Stimulated activated CD8-positive, alpha-beta memory T cell treated with anti-CD3 and anti-CD28 coated beads, Interleukin-2, amount 100 ng/mL, for 1 hour (primary cell): Measurements from ENCODE around the gene ZFAND3.
A peak's percentile ranks its signal among the peaks of the same experiment; 100 is the strongest.
"Not testable (repeated sequence)": the region's sequence is repeated elsewhere in the genome, so short reads cannot be mapped to it uniquely, and the experiment has no call there.

Source experiments
- DNase-seq, 2 donors: peaks; one replicate each; pipeline ENCODE4 v3.0.0-alpha.2; 2020; ENCODE audit warnings: low read depth in 2 of 2

Gene ZFAND3

GRCh38 chr6:37972994-37973757 lies 153.6 kb downstream of the ZFAND3 start:
- DNase-seq = no peak

- DNase-seq = no peak
Measured at GRCh38 chr6:37974381-37974780, 154.9 kb downstream of the ZFAND3 start.

GRCh38 chr6:37974943-37975342 lies 155.4 kb downstream of the ZFAND3 start:
- DNase-seq = no peak

- DNase-seq = no peak
Measured at GRCh38 chr6:37977715-37978114, 158.2 kb downstream of the ZFAND3 start.

- DNase-seq = no peak
Measured at GRCh38 chr6:37979392-37980221, 160.1 kb downstream of the ZFAND3 start.

GRCh38 chr6:37980222-37980595 lies 160.7 kb downstream of the ZFAND3 start:
- no peak for DNase-seq

GRCh38 chr6:37981626-37982025 lies 162.1 kb downstream of the ZFAND3 start:
- no peak for DNase-seq

GRCh38 chr6:37982317-37982716 lies 162.8 kb downstream of the ZFAND3 start:
- no peak for DNase-seq

GRCh38 chr6:37983720-37984501 lies 164.4 kb downstream of the ZFAND3 start:
- DNase-seq = no peak

GRCh38 chr6:37984578-37984977 lies 165.1 kb downstream of the ZFAND3 start:
- DNase-seq = no peak

- peak in 1 of 2 donors; percentile 7 for DNase-seq
Measured at GRCh38 chr6:37985355-37985754, 165.8 kb downstream of the ZFAND3 start.

GRCh38 chr6:37987018-37987417 lies 167.5 kb downstream of the ZFAND3 start:
- DNase-seq = no peak

GRCh38 chr6:37987559-37987958 lies 168.0 kb downstream of the ZFAND3 start:
- no peak for DNase-seq

GRCh38 chr6:37988127-37988526 lies 168.6 kb downstream of the ZFAND3 start:
- no peak for DNase-seq

- DNase-seq = no peak
Measured at GRCh38 chr6:37988696-37989095, 169.2 kb downstream of the ZFAND3 start.

GRCh38 chr6:37990762-37991525 lies 171.4 kb downstream of the ZFAND3 start:
- no peak for DNase-seq

- no peak for DNase-seq
Measured at GRCh38 chr6:37992749-37993148, 173.2 kb downstream of the ZFAND3 start.

- DNase-seq = not testable (repeated sequence)
Measured at GRCh38 chr6:37993194-37993593, 173.7 kb downstream of the ZFAND3 start.

GRCh38 chr6:37993596-37993995 lies 174.1 kb downstream of the ZFAND3 start:
- no peak for DNase-seq

GRCh38 chr6:37994223-37994622 lies 174.7 kb downstream of the ZFAND3 start:
- no peak for DNase-seq

- no peak for DNase-seq
Measured at GRCh38 chr6:37998366-37998765, 178.8 kb downstream of the ZFAND3 start.

GRCh38 chr6:38001386-38001785 lies 181.9 kb downstream of the ZFAND3 start:
- no peak for DNase-seq
